HG02938 (cell line): ENCODE results near the gene FUT2.
"Not testable (repeated sequence)": the region's sequence is repeated elsewhere in the genome, so short reads cannot be mapped to it uniquely, and the experiment has no call there.

ENCODE experiments used
- ATAC-seq: cut with Tn5 transposase; IDR thresholded peaks from one replicate; pipeline ENCODE4 v1.9.1; 2021; ENCODE audit warnings: mild to moderate bottlenecking, moderate library complexity; ENCODE audit not compliant: unreplicated experiment

Gene FUT2

GRCh38 chr19:48670699-48671445 is 24.9 kb upstream of the FUT2 start:
- no peak for ATAC-seq

- ATAC-seq = no peak
Measured at GRCh38 chr19:48671446-48671995, 24.2 kb upstream of the FUT2 start.

DNA sequence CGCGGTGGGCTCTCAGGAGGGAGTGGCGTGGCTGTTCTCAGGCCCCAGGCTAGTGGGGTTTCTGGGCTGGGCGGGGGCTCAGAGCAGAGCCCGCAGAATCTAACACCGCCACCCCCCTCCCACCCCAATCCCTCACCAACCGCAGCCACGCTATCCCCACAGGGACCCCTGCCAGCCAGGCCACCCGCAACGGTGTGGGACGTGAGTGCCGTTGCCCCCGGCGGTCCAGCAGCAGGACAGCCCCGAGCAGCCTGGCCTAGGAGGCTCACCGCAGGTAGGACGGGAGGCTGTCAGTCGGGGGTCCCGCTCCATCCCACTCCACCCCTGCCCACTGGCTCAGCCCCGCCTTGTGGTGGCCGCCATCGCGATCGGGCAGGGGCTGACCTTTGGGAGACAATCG is 22.8 kb upstream of the FUT2 start, which contains the start of gene NTN5:
Gene NTN5, minus strand, starts transcription at position 24 of the 400 bp plus-strand sequence. CDS start 2,031 bp downstream, outside the sequence.
- no peak for ATAC-seq

DNA sequence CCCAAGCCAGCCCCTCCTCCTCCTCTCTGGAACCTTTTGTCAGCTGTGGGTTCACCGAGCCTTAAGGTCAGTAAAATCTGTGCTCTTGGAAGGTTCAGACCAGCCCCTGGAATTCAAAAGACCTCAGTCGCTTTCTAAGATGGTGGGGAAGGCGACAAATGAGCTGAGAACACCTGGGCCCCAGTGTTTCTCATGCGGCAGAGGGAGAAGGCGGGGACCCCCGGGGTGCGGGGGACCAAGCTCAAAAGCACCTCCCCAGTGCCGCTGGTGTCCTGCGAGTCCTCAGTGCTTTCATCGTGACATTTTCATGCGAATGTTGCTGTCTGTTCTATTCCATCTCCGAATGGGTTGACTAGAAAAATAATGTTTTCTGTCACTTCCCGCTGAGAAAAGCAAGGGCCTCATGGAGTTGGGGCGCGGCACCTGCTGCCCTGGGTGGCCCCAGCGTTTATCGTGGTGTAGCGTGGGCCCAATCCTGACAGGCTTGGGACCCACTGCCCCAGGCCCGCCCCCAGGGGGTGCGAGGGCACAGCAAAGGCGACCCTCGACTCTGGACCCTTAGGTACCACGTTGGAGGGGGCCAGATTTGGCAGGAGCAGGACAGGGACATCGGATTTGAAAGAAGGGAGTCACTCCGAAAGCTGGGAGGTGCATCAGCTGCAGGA is 22.2 kb upstream of the FUT2 start:
- no peak for ATAC-seq

- no peak for ATAC-seq
Measured at GRCh38 chr19:48674216-48674809, 21.5 kb upstream of the FUT2 start.

DNA sequence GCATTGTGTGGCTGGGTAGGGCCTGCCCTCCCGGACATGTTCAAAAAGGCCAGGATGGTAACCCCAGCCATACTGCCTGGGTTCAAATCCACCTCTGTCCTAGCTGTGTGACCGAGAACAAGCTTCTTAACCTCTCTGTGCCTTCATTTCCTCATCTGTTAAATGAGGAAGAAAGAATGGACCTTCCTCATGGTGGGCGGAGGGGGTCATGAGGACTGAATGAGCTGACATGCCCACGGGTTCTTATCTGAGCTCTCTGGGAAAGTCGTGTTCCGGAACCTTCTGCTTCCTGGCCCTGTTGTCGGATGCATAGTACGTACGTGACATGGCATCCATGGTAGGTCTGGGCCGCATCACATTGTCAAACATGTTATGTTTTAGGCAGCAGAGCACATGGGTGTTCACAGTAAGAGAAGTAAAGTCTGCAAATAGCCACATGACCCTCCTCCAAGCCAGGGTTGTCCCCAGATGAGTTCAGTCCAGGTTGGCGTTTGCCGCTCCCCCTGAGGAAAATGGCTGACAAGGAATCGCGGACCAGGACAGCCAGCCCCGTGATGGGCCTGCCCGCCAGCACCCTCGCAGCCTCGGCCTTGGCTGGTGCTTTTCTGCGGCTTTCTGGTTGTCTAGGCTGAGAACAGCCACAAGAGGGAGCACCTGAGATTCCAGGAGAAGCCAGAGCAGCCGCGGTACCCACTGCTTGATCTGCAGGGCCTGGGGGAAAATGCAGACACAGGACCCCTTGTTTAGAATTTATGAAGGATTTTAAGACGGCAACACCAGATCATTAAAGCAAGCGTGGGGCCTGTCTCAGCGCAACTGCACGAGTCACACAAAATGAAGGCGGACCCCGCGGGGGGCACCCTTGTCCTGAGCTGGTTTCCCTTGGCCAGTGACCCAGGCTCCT is 20.6 kb upstream of the FUT2 start:
- no peak for ATAC-seq

DNA sequence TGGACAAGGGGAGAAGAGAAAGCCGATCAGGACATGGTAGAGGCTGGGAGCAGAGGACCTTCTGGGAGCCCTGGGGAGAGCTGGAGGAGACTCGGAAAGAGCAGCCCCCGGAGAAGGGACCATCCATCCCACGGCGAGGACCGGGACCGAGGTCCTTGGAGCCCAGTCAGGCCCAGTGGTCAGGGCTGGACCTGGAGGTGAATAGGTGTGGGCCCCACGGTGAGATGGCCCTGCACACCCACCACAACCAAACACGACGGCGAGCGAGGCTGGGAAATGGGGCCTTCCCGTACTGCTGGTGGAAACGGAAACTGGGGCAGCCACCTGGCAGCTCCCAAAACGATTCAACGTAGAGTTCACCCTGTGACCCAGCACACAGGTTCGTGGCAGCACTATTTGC is 19.3 kb upstream of the FUT2 start:
- no peak for ATAC-seq

- no peak for ATAC-seq
Measured at GRCh38 chr19:48676887-48677286, 18.9 kb upstream of the FUT2 start.

GRCh38 chr19:48678201-48678600 is 17.6 kb upstream of the FUT2 start:
- ATAC-seq = no peak

GRCh38 chr19:48680006-48680405 is 15.8 kb upstream of the FUT2 start:
- ATAC-seq = not testable (repeated sequence)

DNA sequence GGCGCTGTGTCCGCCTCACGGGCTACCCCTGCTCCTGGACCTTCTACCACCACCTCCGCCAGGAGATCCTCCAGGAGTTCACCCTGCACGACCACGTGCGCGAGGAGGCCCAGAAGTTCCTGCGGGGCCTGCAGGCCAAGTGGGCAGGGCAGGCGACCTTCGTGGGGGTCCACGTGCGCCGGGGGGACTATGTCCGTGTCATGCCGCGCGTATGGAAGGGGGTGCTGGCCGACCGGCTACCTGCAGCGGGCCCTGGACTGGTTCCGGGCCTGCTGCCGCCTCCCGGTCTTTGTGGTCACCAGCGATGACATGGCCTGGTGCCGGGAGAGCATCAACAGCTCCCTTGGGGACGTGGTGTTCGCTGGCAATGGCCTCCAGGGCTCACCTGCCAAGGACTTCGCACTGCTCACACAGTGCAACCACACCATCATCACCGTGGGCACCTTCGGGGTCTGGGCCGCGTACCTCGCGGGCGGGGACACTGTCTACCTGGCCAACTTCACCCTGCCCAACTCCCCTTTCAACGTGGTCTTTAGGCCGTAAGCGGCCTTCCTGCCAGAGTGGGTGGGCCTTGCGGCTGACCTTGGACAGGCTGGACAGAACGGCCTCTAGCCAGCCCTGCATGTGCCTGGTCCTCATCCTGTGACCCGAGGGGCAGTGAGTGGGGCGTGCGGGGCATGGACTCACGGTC is 15.2 kb upstream of the FUT2 start:
- ATAC-seq = no peak

GRCh38 chr19:48681127-48681470 is 14.7 kb upstream of the FUT2 start:
- no peak for ATAC-seq

DNA sequence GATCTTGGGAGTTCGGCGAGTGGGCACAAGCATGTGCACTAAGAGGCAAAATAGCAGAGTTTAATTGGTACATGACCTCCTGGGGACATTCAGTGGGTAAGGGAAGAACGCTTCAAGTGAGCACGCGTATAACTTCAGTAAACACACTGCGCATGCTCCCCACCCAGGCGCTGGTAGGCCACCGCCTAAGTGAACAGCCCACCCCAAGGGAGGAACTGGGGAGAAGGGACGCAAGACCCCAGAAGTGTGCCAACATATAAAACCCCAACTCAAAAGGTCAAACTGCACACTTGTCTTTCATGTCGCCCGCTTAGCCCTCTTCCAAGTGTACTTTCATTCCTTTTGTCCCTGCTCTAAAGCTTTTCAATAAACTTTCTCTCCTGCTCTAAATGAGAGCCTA is 12.4 kb upstream of the FUT2 start:
- no peak for ATAC-seq

DNA sequence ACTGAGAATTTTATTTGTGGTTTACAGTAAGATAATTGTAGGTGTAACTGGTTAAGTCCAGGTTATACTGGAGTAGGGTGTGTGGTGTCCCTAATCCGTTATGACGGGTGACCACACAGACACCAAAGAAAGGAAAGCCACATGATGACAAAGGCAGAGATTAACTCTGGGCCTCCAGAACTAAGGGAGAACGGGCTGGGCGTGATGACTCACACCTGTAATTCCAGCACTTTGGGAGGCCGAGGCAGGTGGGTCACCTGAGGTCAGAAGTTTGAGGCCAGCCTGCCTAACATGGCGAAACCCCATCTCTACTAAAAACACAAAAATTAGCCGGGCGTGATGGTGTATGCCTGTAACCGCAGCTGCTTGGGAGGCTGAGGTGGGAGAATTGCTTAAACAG is 10.2 kb upstream of the FUT2 start:
- ATAC-seq = no peak

DNA sequence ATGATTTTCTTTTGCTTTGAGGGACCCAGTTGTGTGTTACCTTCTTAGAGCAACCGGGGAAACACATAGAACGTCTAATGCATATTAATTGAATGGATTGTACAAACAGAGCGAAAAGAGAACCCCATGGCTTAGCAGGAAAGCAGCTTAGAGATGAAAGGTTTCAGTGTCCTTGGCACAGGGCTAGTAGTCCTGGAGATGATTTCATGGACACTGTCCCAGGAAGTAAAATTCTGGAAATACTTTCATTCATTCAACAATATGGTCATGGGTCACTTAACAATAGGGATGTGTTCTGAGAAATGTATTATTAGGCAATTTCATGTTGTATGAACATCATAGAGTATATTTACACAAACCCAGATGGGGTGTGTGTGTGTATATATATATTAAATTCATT is 9.7 kb upstream of the FUT2 start:
- no peak for ATAC-seq

GRCh38 chr19:48686637-48687036 is 9.1 kb upstream of the FUT2 start:
- ATAC-seq = not testable (repeated sequence)

- no peak for ATAC-seq
Measured at GRCh38 chr19:48687776-48688175, 8.0 kb upstream of the FUT2 start.

DNA sequence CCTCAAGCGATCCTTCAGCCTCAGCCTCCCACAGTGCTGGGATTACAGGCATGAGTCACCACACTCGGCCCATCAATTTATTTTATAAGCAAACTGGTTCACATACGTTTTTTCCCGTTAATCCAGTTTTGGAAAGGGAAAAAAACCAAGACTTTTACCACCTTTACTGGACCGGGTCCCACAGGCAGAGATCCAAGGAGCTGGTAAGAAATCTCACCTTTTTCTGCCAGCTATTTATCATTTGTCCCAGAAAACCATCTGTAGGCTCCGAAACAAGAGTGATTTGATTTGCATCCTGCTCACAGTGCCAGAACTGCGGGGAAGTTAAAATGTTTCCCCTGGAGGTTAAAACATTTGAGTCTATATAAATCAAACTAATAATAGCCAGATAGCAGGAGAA is 6.3 kb upstream of the FUT2 start:
- no peak for ATAC-seq

- not testable (repeated sequence) for ATAC-seq
Measured at GRCh38 chr19:48693629-48694028, 2.1 kb upstream of the FUT2 start.

DNA sequence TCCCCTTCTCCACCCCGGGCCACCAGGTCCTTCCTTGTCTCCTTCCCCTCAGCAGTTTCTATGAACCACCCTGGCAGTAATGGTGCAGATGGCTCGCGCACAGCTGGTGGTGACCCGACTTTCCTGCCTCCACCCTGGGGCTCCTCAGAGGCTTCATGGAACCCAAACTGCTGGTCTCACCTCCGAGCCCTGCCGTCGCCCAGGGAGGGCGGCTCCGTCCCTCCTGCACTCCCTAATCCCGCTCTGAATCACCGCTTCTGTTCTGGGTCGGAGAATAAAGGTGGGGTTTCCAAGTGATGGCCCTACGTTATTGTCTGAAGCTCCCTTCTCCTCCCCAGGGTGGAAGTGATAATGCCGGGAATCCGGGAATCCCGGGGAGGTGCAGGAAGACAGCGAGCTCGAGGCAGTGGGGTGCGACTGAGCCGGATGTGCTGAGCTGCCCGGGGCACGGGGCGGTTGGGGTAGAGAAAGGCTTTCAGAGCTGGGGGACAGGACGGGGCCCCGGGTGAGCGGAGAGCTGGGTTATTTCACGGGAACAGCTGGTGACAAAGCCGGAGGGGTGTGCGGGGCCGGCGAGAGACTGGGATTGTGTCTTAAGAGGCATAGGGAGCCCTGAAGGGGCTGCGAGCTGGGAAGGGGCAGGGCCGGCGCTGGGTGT is 711 bp downstream of the FUT2 start:
- no peak for ATAC-seq
